HG02884 (cell line): ENCODE results near the gene ZNF679.
"Not testable (repeated sequence)": the region's sequence is repeated elsewhere in the genome, so short reads cannot be mapped to it uniquely, and the experiment has no call there.

Source experiments
- ATAC-seq: cut with Tn5 transposase; IDR thresholded peaks from one replicate; pipeline ENCODE4 v1.9.1; 2021; ENCODE audit warnings: mild to moderate bottlenecking, moderate library complexity; ENCODE audit not compliant: unreplicated experiment

The ZNF679 gene

DNA sequence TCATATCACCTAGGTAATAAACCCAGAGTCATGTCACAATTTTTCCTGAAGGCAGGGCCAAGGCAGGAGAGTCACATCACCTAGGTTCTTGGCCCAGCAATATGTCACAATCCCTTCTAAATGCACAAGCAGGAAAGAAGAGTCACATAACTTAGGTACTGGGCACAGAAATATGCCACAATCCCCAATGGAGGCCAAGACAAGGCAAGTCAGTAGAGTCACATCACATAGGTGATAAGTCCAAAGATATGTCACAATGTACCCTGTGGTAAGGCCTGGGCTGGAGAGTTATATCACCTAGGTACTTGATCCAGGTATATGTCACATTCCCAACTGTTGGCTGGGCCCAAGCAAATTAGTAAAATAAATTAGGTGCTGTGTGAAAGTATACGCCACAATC, at the start of gene ZNF679:
Gene ZNF679 (plus strand): TSS at position 301 of the 400 bp plus-strand sequence. CDS start 20,644 bp downstream, outside the sequence.
- ATAC-seq = not testable (repeated sequence)

DNA sequence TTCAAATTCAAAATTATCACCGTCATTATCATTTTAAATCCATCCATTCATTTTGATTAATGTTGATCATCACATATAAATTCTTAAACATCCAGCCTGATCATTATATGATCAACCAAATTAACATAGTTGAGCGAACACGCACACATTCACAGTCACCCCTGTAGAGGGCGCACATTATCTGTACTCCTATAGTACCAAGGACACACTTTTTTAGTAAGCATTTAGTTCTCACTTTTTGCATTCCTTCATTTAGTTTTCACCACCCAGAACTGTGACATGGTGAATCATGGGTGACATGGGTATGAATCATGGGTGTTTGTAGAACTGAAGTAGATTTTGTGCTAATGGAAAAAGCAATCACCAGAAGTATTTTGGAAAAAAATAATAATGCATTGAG, 47.3 kb upstream of the ZNF679 start:
- no peak for ATAC-seq

DNA sequence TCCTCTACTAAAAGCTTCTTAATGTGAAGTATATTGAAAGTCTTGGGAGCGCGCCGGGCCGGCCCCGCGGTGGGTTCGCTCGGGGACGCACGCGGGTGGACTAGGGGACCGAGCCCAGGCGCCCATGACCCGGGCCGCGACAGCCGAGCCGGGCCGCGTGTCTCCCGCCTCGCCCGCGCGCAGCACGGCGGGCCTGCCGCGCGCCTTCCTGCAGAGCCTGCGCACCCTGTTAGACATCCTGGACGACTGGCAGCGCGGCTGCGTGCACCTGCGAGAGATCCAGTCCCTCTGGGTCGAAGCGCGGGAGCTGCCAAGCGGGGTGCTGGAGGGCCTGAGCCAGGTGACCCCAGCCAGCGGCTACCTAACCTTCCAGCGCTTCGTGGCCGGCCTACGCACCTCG, 46.7 kb upstream of the ZNF679 start:
- no peak for ATAC-seq

DNA sequence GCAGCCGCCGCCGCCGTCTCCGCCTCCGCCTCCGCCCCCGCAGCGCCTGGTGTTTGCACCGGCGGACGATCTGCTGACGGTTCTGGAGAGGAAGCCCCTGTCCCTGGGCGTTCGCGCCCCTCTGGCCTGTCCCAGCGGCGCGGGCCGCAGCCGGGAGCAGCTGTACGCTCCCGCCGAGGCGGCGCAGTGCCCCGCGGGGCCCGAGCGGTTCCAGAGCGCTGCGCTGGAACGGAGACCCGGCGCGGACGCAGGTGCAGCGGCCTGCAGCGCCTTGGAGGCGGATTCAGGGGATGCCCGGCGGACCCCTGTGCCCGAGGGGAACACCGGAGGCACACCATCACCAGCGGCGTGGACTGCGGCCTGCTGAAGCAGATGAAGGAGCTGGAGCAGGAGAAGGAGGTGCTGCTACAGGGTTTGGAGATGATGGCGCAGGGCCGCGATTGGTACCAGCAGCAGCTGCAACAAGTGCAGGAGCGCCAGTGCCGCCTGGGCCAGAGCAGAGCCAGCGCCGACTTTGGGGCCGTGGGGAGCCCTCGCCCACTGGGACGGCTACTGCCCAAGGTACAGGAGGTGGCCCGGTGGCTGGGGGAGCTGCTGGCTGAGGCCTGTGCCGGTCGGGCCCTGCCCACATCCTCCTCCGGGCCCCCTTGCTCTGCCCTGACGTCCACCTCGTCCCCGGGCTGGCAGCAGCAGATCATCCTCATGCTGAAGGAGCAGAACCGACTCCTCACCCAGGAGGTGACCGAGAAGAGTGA, 46.1 kb upstream of the ZNF679 start:
- ATAC-seq = no peak

DNA sequence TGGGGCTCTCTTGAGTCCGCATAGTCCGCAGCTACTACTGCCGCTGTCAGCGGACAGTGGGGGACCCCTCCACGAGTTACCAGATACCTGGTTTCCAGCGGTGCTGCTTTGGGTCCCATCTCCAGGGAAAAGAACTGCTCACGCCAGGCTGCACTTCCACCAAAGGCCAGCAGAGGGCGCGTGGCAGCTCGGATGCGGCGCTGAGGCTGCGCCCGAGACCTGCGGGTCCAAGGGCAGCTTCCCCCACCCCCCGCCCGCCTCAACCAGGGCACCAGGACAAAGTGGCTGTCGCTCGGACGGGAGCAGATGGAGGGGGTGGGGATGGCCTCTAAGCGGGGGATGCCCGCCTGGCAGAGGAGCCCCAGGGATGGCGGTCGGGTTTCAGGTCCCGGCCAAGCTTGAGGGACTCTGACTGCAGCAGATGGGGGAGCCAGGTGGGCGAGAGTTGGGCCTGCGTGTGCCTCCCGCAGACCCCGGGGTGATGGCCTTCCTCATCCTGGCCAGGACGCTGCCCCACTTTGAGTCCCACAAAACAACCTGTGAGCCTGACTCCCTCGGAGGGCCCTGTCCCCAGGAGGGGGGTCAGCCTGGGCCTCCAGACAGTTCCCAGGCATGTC, 45.0 kb upstream of the ZNF679 start:
- ATAC-seq = no peak

DNA sequence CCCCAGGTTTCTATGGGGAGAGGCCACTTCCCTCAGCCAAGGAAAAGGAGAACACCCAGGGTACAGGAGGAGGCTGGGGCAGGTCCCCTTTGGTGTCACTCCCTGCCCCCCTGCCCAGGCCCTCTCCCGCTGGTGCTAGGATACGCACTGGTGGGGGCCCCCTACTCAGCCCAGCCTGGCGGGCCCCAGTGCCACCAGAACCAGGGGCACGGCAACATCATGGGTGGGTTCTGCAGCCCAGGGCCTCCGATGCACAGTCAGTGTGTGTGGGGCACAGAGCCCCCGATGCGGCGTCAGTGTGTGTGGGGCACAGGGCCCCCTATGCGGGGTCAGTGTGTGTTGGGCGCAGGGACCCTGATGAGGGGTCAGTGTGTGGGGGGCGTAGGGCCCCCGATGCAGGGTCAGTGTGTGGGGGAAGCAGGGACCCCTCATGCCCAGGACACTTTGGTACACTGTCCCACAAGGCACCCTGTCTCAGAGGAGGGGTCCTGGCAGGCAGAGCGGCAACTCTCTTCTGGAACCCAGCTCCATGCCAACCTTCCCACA, 44.4 kb upstream of the ZNF679 start:
- no peak for ATAC-seq

DNA sequence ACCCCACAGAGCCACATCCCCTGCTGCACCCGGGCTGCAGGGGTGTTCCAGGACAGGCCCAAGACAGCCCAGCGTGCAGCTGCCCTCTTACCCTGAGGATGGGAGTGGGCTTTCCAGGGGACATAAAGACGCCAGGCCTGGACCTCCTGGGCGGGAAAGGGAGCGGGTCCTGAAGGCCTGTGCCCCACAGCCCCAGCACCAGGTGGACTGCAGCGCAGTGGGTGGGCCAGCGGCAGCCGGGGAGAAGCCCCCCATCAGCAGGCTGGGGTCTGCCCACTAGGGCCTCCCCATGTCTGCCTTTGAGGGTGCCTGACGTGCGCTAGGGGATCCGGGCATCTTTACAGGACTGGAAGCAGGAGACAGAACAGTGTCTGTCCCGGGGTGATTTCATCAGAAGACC, 43.9 kb upstream of the ZNF679 start:
- ATAC-seq = no peak

DNA sequence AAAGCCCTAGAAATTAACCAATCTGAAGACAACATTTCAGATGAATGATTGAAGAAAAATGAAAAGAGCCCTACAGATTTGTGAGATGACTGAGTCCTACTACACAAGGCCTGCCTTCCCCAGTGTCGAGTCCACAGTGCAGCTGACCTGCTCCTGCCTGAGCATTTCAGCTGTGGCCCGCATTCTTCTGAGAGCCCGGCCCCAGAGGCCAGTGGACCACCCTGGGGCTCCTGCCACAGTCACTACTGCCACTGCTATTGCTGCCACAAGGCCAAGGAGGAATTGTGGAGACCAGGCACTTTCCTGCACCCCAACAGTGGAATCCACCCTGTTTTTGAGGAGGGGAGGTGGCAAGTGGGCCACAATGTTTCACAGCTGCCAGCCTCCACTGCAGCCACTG, 40.9 kb upstream of the ZNF679 start:
- no peak for ATAC-seq

DNA sequence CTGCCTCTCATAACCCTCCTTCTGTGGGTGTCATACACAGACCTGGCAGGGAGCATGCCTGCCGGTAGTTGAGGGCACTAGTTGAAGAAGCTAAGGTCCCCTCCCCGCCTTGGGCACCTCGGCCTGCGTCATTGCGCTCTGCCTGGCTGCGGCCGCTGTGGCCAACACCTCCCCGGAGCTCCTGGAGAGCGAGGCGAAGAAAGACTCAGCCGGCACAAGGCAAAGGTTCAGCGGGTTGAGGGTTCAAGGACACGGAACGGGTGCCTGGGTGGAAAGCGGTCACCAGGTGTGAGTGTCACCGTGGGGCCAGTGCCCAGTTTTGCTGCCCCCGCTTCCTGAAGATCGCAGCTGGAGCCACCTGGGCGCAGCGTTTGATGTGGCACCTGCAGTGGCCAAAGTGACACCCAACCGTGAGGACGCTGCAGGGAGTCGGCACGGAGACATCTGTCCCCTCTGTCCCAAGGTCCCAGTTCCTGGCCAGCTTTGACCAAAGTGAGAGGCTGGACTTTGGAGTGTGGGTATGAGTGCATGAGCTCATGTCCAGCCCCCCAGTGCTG, 36.0 kb upstream of the ZNF679 start:
- no peak for ATAC-seq

DNA sequence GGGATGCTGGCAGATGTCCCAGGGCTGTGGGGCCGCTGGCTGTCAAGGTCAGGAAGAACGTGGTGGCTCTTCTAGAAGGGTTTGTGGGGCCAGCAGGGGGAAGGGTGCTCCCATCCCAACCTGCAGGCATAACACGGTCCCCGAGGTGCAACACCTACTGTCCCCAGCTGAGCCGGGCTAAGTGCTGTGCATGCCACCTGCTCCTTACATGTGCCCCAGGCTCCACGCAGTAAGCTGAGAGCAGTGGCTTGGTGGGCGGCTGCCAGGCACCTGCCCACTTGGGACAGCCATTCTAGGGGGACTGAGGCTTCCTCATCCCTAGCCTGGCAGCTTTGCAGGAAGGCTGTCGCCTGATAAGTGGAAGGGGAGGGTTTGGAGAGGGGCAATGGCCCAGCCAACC, 35.5 kb upstream of the ZNF679 start:
- ATAC-seq = no peak

DNA sequence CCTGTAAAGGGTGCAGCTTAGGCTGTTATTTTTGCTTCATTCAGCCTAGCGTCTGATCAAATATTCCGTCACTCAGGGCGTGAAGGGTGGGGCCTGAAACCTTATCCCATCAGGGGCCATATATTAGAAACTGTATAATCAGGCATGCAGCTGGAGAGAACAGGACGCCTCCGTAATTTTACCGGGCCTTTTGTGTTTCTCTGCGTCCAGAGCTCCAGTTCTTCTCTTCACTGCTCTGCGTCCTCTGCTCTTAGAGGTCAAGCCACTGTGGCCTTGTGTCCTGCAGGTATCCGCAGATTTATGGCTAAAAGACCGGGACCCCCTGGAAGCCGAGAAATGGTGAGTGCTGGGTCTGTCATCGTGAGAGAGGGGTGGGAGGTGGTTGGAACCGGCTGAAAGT, 21.4 kb upstream of the ZNF679 start, which contains the start of gene ZNF735:
Gene ZNF735 (plus strand): TSS at position 301 of the 400 bp plus-strand sequence. CDS start 0 bp downstream, at position 301.
- no peak for ATAC-seq

DNA sequence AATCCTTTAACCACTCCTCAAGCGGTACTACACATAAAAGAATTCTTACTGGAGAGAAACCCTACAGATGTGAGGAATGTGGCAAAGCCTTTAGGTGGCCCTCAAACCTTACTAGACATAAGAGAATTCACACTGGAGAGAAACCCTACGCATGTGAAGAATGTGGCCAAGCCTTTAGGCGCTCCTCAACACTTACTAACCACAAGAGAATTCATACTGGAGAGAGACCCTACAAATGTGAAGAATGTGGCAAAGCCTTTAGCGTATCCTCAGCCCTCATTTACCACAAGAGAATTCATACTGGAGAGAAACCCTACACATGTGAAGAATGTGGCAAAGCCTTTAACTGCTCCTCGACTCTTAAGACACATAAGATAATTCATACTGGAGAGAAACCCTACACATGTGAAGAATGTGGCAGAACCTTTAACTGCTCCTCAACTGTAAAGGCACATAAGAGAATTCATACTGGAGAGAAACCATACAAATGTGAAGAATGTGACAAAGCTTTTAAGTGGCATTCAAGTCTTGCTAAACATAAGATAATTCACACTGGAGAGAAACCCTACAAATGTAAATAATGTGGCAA, 8.5 kb upstream of the ZNF679 start:
- not testable (repeated sequence) for ATAC-seq

DNA sequence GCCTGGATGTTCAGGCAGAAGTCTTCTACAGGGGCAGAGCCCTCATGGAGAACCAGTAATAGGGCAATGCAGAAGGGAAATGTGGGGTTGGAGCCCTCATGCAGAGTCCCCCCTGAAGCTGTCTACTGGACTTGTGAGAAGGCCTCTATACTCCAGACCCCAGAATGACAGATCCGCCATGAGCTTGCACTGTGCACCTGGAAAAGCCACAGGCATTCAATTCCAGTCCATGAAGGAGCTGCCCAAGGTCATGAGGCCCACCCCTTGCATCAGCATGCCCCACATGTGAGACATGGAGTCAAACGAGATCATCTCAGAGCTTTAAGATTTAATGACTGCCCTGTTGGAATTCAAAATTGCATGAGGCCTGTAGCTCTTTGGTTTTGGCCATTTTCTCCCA, 4.9 kb upstream of the ZNF679 start:
- no peak for ATAC-seq

DNA sequence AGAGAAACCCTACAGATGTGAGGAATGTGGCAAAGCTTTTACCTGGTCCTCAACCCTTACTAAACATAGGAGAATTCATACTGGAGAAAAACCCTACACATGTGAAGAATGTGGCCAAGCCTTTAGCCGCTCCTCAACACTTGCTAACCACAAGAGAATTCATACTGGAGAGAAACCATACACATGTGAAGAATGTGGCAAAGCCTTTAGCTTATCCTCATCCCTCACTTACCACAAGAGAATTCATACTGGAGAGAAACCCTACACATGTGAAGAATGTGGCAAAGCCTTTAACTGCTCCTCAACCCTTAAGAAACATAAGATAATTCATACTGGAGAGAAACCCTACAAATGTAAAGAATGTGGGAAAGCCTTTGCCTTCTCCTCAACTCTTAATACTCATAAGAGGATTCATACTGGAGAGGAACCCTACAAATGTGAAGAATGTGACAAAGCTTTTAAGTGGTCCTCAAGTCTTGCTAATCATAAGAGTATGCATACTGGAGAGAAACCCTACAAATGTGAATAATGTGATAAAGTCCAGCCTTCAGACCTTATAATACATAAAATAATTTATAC, 38.2 kb downstream of the ZNF679 start:
- no peak for ATAC-seq

DNA sequence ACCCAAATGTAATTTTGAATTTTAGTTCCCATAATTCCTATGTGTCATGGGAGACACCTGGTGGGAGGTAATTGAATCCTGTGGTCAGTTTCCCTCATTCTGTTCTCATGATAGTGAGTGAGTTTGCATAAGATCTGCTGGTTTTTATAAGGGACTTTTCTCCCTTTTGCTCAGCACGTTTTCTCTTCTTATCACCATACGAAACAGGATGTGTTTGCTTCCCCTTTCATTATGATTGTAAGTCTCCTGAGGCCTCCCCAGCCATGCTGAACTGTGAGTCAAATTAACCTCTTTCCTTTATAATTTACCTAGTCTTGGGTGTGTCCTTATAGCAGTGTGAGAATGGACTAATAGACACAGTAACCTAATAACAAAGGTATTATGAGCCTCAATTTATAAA, 49.4 kb downstream of the ZNF679 start:
- ATAC-seq = no peak

DNA sequence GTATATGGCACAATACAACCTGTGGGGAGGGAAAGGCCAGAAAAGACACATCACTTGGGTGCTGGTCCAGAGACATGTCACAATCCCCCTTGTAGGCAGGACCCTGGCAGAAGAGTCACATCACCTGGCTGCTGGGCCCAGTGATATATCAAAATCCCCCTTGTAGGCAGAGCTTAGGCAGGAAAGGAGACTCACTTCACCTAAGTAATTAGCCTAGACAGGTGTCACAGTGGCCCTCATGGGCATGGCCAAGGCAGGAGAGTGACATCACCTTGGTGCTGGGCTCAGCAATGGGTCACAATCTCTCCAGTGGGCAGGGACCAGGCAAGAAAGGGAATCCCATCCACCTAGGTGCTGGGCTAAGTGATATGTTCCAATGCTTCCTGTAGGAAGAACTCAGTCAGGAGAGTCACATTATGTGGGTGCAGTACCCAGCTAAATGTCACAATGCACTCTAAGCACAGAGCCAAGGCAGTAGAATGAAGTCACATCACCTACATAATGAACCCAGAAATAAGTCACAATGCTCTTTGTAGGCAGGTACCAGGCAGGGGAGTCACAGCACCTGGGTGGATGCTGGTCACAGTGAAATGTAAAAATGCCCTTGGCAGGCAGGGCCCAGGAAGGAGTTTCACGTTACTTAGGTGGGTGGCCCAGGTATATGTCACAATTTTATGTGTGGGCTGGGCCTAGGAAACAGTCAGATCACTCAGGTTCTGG, 66.6 kb downstream of the ZNF679 start:
- ATAC-seq = no peak

DNA sequence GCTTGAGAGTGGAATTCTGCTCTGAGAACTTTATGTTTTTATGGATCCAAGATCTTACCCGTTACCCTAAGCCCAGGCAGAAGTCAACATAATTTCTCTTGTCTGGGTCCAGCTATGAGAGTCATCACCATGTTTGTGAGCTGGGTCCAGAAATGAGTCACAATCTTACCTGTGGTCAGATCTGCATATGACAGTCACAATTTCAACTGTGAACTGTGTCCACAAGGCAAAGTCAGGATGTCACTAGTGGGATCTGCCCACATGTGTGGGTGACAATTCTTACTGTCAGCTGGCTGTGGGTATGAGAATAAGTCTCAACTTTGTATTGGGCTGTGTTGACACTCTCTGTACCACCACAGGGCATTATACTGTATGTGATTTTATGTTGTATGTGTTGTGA, 69.1 kb downstream of the ZNF679 start:
- ATAC-seq = not testable (repeated sequence)

DNA sequence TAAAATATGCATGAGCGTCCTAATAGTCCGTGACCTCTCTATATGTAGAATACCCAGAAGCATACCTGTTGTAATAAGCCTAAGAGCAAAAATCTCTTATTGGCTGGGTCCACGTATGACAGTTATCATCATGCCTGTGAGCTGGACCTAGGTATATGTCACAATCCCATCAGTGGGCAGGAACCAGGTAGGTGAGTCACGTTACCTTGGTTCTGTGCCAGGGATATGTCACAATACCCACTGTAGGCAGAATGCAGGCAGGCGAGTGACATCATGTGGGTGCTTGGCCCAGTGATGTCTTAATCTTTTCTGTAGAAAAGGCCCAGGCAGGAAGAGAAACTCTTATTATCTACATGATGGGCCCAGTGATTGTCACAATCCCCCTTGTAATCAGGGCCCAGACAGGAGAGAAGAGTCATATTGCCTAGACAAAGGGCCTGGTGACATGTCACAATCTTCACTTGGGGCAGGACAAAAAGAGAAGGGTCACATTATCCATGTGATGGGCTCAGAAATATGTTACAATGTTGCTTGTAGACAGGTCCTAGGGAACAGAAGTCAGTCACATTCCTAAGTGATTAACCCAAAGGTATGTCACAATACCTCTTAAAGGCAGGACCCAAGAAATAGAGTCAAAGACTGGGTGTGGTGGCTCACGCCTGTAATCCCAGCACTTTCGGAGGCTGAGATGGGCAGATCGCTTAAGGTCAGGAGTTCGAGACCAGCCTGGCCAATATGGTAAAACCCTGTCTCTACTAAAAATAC, 72.5 kb downstream of the ZNF679 start:
- ATAC-seq = no peak

DNA sequence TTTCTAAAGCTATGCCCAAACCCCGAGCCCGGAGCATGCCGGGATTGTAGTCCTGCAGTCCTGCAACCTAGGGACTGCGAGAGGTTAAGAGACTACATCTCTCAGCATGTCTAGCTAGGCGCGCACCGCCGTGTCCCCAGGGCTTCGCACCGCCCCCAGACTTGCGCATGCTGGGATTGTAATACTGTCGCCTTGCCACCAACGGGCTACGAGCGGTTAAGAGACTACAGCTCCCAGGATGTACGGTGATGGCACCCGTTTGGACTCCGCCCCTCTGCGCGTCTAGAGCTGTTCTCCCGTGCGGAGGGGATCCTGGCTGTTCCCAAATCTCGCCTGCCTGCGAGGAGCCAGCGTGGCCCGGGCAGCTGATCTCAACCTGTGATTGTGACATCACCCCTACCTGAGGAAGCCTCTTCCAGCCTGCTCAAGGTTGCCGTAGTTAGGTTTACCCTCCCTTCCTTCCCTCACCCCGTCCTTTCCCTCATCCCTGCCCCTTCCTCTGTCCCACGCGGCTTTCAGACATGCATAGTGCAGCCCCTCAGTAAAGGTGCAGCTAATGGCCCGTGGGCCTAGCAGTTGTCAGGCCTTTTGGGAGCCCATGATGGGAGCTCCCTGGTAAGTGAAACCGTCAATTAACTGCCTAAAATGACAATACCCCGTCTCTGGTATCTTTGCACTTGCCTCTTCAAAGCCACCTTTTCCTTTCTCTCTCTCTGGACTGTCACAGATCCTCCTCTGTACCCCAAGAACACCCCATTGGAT, 79.2 kb downstream of the ZNF679 start:
- peak; percentile 99 for ATAC-seq
